ENCODE results near the gene SAFB.

GRCh38 chr19:5586300-5587070 is 36.4 kb upstream of the SAFB start:
- no peak for TF ChIP-seq CTCF (conservative IDR thresholded peaks at IDR 0.05; ENCODE audit: low read length)
- no peak for TF ChIP-seq EZH2phosphoT487 (IDR thresholded peaks at IDR 0.05; ENCODE audit: borderline replicate concordance)

Measured in Loucy (cell line).